ENCODE results near the gene TASP1. TPM values are rescaled to one million over a fixed set of nuclear protein-coding genes. Genes with fewer than 3 reads are reported as not detected.

The TASP1 gene
- total RNA-seq, 1 donor from 2014 or later, result 13.5 TPM

DNA sequence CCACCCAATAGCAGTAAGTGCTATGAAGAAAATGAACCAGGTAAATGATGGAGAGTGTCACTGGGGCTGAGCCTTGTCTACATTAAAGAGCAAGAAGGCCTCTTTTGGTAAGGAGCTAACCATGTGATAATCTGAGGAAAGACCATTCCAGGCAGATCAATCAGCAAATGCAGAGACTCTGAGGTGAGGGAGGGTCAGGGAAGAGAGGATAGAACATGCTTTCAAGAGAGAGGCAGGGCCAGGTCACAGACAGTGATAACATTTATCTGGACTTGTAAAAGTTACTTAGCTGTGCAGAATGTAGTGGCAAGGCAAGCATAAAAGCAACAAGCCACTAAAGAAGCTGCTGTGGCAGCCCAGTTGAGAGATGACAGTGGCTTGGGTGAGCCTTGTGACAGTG is 197.3 kb downstream of the TASP1 start:
- no peaks in the 10 kb centered on the region for H3K36me3 Mint-ChIP-seq (ENCODE audit: unreplicated experiment)
- no peaks in the 10 kb centered on the region for H3K4me1 Mint-ChIP-seq (ENCODE audit: low read depth, unreplicated experiment)
- H3K4me3 Mint-ChIP-seq (ENCODE audit: unreplicated experiment), result no peak overlapping the region
- no peak for DNase-seq
- TF ChIP-seq, protein P1, sequence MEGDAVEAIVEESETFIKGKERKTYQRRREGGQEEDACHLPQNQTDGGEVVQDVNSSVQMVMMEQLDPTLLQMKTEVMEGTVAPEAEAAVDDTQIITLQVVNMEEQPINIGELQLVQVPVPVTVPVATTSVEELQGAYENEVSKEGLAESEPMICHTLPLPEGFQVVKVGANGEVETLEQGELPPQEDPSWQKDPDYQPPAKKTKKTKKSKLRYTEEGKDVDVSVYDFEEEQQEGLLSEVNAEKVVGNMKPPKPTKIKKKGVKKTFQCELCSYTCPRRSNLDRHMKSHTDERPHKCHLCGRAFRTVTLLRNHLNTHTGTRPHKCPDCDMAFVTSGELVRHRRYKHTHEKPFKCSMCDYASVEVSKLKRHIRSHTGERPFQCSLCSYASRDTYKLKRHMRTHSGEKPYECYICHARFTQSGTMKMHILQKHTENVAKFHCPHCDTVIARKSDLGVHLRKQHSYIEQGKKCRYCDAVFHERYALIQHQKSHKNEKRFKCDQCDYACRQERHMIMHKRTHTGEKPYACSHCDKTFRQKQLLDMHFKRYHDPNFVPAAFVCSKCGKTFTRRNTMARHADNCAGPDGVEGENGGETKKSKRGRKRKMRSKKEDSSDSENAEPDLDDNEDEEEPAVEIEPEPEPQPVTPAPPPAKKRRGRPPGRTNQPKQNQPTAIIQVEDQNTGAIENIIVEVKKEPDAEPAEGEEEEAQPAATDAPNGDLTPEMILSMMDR (IDR thresholded peaks at IDR 0.05; ENCODE audit: partially characterized antibody, unreplicated experiment), result no peak
- peaks cover 1% of the 10 kb centered on the region for H3K9me3 Mint-ChIP-seq (ENCODE audit: unreplicated experiment)
- H3K27ac Mint-ChIP-seq (ENCODE audit: unreplicated experiment), result no peak overlapping the region
- H3K27me3 Mint-ChIP-seq (ENCODE audit: unreplicated experiment), result no peaks in the 10 kb centered on the region

GRCh38 chr20:13436530-13436929 is 202.2 kb downstream of the TASP1 start:
- H3K4me1 Mint-ChIP-seq (ENCODE audit: low read depth, unreplicated experiment), result no peaks in the 10 kb centered on the region
- H3K36me3 Mint-ChIP-seq (ENCODE audit: unreplicated experiment), result no peaks in the 10 kb centered on the region
- DNase-seq, result no peak
- H3K27me3 Mint-ChIP-seq (ENCODE audit: unreplicated experiment), result no peaks in the 10 kb centered on the region
- H3K4me3 Mint-ChIP-seq (ENCODE audit: unreplicated experiment), result no peak overlapping the region
- no peak overlapping the region for H3K27ac Mint-ChIP-seq (ENCODE audit: unreplicated experiment)
- no peaks in the 10 kb centered on the region for H3K9me3 Mint-ChIP-seq (ENCODE audit: unreplicated experiment)
- TF ChIP-seq, protein P1 (IDR thresholded peaks at IDR 0.05; ENCODE audit: partially characterized antibody, unreplicated experiment), result no peak

DNA sequence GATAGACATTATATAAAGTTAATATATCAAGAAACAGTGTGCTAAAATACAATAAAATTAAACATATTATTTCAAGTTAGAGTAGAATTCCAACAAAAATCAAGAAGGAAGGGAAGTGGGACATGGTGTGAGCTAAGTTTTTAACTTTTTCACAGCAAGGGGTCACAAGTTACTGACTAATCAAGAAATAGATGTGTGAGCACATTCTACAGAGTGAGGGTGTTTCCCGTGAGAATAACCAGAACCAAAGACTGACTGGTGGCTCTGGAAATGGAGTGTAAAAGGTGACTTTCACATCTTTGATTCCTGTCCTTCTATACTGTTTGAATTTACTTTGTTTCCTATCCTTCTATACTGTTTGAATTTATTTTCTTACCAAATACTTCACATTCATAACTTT is 206.6 kb downstream of the TASP1 start:
- TF ChIP-seq, protein P1 (IDR thresholded peaks at IDR 0.05; ENCODE audit: partially characterized antibody, unreplicated experiment), result no peak
- H3K4me1 Mint-ChIP-seq (ENCODE audit: low read depth, unreplicated experiment), result no peaks in the 10 kb centered on the region
- H3K27me3 Mint-ChIP-seq (ENCODE audit: unreplicated experiment), result no peaks in the 10 kb centered on the region
- no peak for DNase-seq
- no peaks in the 10 kb centered on the region for H3K9me3 Mint-ChIP-seq (ENCODE audit: unreplicated experiment)
- no peak overlapping the region for H3K4me3 Mint-ChIP-seq (ENCODE audit: unreplicated experiment)
- no peaks in the 10 kb centered on the region for H3K36me3 Mint-ChIP-seq (ENCODE audit: unreplicated experiment)
- H3K27ac Mint-ChIP-seq (ENCODE audit: unreplicated experiment), result no peak overlapping the region

GRCh38 chr20:13430346-13431002 is 208.3 kb downstream of the TASP1 start:
- Mint-ChIP-seq H3K4me1 (ENCODE audit: low read depth, unreplicated experiment) (no peaks in the 10 kb centered on the region), H3K36me3 (ENCODE audit: unreplicated experiment) (no peaks in the 10 kb centered on the region), H3K4me3 (ENCODE audit: unreplicated experiment) (no peak overlapping the region), H3K27ac (ENCODE audit: unreplicated experiment) (no peak overlapping the region), H3K27me3 (ENCODE audit: unreplicated experiment) (no peaks in the 10 kb centered on the region), H3K9me3 (ENCODE audit: unreplicated experiment) (no peaks in the 10 kb centered on the region)
- no peak for DNase-seq
- TF ChIP-seq, protein P1 (IDR thresholded peaks at IDR 0.05; ENCODE audit: partially characterized antibody, unreplicated experiment), result no peak

DNA sequence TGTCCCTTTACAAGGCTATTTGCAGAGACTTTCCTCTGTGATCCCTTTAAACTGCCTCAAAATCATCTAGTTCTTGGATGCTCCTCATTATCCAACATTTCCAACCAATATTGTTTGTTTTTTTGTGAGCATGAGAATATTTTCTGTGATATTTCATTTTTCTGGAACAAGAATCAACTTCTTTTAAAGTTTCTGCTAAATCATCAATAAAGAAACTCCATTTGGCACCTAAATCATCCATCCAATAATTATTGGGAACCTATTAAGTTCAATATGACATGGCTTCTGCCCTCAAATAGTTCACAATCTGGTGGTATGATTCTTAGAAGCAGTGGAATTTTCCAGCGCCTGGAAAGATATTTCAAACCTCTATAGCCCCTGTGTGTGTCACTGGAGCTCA is 210.0 kb downstream of the TASP1 start:
- no peaks in the 10 kb centered on the region for H3K9me3 Mint-ChIP-seq (ENCODE audit: unreplicated experiment)

More for the DNA sequence above, 210.0 kb downstream of the TASP1 start:
- DNase-seq, result no peak
- TF ChIP-seq, protein P1 (IDR thresholded peaks at IDR 0.05; ENCODE audit: partially characterized antibody, unreplicated experiment), result no peak
- Mint-ChIP-seq H3K36me3 (ENCODE audit: unreplicated experiment) (no peaks in the 10 kb centered on the region), H3K4me3 (ENCODE audit: unreplicated experiment) (no peak overlapping the region), H3K4me1 (ENCODE audit: low read depth, unreplicated experiment) (no peaks in the 10 kb centered on the region), H3K27ac (ENCODE audit: unreplicated experiment) (no peak overlapping the region), H3K27me3 (ENCODE audit: unreplicated experiment) (no peaks in the 10 kb centered on the region)
